Measurements from ENCODE around the gene ELAVL2.

ELAVL2 gene

GRCh38 chr9:23821375-23822181 lies 4.5 kb downstream of the ELAVL2 start:
- no peak for DNase-seq

- no peak for DNase-seq
Observed at GRCh38 chr9:23820451-23821374, 5.3 kb downstream of the ELAVL2 start.

GRCh38 chr9:23819403-23819802 lies 6.6 kb downstream of the ELAVL2 start:
- DNase-seq = no peak

DNA sequence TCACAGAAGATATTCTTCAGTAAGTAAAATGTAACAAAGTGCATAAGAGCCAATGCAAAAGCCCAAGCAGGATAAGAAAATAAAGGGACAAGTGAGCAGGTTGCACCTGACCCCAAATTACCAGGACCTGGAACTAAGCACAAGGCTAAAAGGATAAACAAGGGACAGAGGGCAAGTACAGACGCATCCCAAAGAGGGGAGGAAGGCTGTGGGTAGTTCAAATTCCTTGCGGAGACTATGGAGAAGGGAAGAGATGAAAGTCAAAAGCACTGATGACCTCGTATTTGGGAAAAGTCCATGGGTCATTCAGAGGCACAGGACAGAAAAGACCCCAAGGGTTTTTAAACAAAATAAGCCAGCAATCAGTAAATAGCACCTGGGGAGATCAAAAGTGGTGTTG lies 11.8 kb downstream of the ELAVL2 start:
- DNase-seq = no peak

GRCh38 chr9:23812673-23813072 lies 13.4 kb downstream of the ELAVL2 start:
- DNase-seq = no peak

GRCh38 chr9:23811633-23812032 lies 14.4 kb downstream of the ELAVL2 start:
- no peak for DNase-seq

DNA sequence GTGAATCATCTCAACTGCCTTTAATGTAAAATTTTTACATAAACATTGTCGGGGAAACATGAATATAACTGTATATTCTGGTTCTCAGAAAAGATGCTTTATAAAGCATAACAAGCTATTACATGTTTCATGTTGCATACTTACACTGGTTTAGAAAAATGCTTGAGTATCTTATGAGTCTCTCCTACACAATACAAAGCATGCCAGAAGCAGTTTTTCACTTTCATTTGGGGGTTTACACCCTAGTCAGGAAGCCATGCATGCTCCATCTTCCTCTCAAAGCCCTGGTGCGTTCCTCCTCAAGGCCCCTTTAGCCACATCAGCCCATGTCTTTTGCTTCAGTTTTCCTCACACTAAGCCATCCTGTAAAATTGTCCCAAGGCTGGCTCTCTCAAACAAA lies 22.8 kb downstream of the ELAVL2 start:
- DNase-seq = no peak

DNA sequence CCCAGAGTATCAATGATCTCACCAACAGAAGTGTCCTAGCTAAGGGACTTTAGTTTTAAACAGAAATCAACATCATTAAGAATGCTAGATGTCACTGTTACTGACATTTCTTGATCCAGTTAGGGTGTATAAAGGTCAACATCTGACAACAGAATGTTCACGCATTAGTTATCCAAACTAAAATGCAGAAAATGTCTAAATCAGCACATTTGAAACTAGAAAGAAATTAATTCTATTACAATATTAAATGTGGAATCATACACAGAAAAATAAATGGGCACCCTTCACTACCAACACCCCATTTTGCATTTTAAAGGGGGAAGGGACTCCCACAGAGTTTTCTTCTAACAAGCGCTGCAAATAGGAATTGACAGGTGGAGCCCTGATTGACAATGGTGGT lies 24.5 kb downstream of the ELAVL2 start:
- no peak for DNase-seq

- no peak for DNase-seq
Observed at GRCh38 chr9:23799521-23799920, 26.5 kb downstream of the ELAVL2 start.

GRCh38 chr9:23798325-23798724 lies 27.7 kb downstream of the ELAVL2 start:
- no peak for DNase-seq

- no peak for DNase-seq
Observed at GRCh38 chr9:23796209-23796608, 29.8 kb downstream of the ELAVL2 start.

GRCh38 chr9:23790351-23791260 lies 35.4 kb downstream of the ELAVL2 start:
- DNase-seq = no peak

DNA sequence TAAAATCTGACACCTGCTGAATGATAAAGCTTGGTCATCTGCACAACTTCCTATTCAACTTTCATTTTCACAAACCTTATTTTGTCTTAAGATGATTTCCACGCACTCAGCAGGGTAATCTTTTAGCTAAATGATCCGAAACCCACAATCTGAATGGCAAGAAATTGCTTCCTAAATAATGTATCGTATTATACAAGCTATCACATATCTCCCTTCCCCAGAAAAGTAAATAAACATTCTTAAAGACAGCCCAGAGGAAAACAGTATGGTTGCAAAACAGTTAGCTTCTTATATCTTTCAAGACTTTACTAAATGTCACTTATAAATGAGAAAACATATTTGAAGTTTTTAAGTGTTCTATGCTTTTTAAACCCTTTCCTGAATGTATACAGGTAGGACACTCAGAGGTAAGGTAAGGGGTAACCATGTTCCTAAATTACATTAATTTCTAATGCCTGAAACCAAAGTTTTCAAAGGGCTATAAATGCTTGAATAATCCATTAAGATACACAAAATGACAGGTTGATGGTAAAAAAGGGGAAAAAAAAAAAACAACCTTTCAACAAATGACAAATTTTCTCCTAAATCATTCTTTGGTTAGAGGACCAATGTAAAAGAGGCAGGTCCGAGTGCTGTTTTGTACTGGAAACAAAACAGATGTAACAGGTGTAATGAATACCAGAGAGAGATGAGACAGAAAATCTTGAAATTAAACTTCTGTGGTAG lies 36.3 kb downstream of the ELAVL2 start:
- DNase-seq = no peak

DNA sequence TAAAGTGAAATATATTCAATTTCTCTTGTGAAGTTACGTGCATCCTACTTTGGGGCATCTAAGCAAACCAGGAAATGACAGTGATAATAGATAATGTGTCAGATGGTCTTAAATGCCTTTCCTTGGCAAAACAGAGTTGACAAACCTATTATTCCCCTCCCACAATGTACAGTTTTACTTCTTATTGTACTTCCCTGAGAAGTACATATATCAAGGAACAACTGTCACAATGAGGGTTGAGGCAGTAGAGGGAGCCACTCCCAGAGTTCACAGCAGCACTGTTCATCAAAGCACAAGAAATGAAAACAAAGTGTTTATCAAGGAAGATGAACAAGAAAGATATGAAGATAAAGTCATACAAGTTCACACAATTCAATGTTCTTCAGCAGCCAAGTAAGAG lies 41.1 kb downstream of the ELAVL2 start:
- no peak for DNase-seq

DNA sequence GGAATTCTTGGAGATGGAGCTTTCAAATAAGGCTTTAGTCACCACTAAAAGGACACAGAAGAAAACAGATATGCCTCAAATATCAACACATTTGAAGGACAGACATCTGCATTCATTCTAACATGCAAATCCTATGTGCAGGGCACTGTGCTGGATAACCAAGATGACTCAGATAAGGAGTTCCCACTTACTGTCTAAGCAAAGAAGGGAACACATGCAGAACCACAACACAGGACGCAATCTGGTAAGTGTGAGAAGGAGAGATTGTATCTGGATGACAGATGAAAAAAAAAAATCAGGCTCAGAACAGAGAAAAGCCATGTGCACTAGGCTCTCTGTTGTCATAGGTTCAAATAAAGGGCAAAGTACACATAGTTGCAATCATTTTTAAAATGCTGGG lies 42.5 kb downstream of the ELAVL2 start:
- DNase-seq = no peak

DNA sequence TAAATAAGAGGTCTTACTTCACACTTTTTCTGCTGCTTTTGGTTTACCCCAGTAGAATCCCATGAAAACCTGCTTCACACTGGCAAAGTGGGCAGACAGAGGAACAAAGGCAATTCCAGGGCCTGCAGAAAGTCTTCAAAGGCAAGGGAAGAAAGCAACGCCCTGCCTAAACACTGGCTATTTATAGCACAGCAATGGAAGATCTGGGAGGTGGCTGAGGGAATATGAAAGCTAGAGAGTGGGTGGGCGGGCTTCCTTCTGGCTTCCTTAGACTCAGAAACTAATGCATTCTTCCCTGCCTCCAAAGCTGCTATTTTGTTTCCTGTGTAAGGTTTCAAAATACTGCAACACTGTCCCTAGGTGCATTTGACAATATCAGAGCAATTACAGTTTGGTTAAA lies 46.8 kb downstream of the ELAVL2 start:
- DNase-seq = no peak

GRCh38 chr9:23777328-23777727 lies 48.7 kb downstream of the ELAVL2 start:
- no peak for DNase-seq

DNA sequence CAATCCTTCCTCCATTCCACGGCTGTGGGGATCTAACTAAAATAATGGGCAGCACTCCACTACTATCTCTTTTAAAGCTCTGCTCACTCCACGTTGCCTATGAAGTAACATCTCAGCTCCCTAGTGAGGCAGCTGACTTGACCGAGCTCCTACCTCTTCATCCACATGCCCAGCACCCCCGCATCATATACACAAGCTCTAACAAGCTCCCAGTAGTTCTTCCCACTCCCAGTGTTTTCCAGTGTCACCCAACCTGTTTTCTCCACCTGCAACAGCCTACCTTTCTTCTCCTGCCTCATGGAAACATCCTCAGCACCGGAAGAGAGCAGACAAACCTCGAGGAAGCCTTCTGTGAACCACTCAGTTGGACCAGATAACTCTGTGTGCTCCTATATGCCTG lies 50.5 kb downstream of the ELAVL2 start:
- DNase-seq = no peak

GRCh38 chr9:23774266-23774665 lies 51.8 kb downstream of the ELAVL2 start:
- no peak for DNase-seq

GRCh38 chr9:23772385-23772783 lies 53.7 kb downstream of the ELAVL2 start:
- DNase-seq = no peak

DNA sequence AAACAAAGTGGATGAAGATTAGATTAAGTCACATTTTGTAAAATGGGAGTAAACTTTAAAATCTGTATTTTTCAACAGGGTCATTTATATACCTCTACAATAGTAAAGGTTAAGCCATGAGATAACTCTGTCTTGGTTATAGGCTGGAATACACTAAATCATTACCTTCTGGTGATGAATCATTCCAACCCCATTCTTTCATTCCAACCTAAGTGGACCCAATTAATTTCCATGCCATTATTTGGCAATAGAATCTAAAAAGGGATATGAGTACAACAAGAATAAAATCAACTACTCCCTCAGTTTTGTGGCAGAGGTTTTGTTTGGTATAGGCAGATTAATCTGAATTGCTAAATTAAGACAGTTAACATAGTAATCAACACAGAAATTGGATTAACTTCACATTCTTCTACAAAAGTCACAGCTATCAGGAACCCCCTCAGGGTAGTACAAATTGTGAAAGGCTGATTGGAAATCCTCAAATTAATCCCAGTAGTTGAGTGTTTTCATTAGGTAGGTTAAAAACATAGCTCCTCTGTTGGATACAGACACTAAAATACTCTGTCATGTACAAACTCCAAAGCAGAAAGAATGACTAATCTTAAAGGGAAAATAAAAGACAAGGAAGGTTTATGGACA lies 54.2 kb downstream of the ELAVL2 start:
- DNase-seq = no peak

All from suppressor macrophage (primary cell).